Progenitor cell of endocrine pancreas (in vitro differentiated cells): ENCODE results near the gene ATG16L2. TPM values are rescaled to one million over a fixed set of nuclear protein-coding genes. Genes with fewer than 3 reads are reported as not detected.
"Not testable (repeated sequence)": the region's sequence is repeated elsewhere in the genome, so short reads cannot be mapped to it uniquely, and the experiment has no call there.

Experiments
- DNase-seq: peaks from one replicate; pipeline ENCODE4 v3.0.0; 2021; ENCODE audit warnings: low spot score; ENCODE audit not compliant: unreplicated experiment
- H3K27ac Mint-ChIP-seq: 2 replicates; pipeline ENCODE4 v1.8.0; 2021; ENCODE audit warnings: mild to moderate bottlenecking, moderate library complexity, mixed read lengths
- H3K27me3 Mint-ChIP-seq: 2 replicates; pipeline ENCODE4 v1.8.0; 2021; ENCODE audit warnings: mixed read lengths
- H3K36me3 Mint-ChIP-seq: 2 replicates; pipeline ENCODE4 v1.8.0; 2022; ENCODE audit warnings: mixed read lengths; ENCODE audit not compliant: insufficient read depth
- H3K4me1 Mint-ChIP-seq: 2 replicates; pipeline ENCODE4 v1.8.0; 2021; ENCODE audit warnings: low read depth, mixed read lengths
- H3K4me3 Mint-ChIP-seq: 2 replicates; pipeline ENCODE4 v1.8.0; 2021; ENCODE audit warnings: low read depth, mild to moderate bottlenecking, moderate library complexity, mixed read lengths
- H3K9me3 Mint-ChIP-seq: 2 replicates; pipeline ENCODE4 v1.8.0; 2021; ENCODE audit warnings: low read depth, mixed read lengths
- CTCF ChIP-seq: fragments of 200-600 bp; sonication (generic); IDR thresholded peaks from one replicate; pipeline ENCODE4 v1.5.0; 2021; ENCODE audit warnings: antibody characterized with exemption, mild to moderate bottlenecking; ENCODE audit not compliant: unreplicated experiment
- total RNA-seq: library from RNA; stranded (reverse); gene quantifications from 2 replicates; pipeline ENCODE4 v1.2.1, GENCODE V29; 2021

Gene ATG16L2
- total RNA-seq, 1 donor from 2014 or later = 43.9 TPM

DNA sequence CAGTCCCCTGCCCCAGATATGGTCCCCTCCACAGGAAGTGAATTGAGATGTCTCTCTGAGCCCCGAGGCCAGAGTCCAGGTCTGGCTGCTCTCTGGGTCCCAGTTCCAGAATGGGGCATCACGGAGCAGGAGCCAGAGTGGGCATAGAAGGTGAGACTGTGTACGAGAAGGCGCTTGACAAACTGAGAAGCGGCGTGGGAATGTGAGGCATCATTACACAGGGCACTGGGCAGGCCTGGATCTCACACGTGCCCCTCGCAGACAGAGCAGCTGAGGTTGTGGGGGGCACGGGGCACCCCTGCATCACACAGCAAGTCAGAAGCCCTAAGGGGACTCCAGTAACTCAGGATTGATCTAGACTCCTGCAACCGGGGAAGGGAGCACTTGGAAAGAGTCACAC is 29.5 kb upstream of the ATG16L2 start:
- TF ChIP-seq CTCF = no peak
- H3K4me1 Mint-ChIP-seq = peaks cover 57% of the 10 kb centered on the region
- peak overlapping the region; percentile 96 for H3K27ac Mint-ChIP-seq
- no peaks in the 10 kb centered on the region for H3K36me3 Mint-ChIP-seq
- DNase-seq = no peak
- H3K27me3 Mint-ChIP-seq = no peaks in the 10 kb centered on the region
- no peaks in the 10 kb centered on the region for H3K9me3 Mint-ChIP-seq
- H3K4me3 Mint-ChIP-seq = no peak overlapping the region

DNA sequence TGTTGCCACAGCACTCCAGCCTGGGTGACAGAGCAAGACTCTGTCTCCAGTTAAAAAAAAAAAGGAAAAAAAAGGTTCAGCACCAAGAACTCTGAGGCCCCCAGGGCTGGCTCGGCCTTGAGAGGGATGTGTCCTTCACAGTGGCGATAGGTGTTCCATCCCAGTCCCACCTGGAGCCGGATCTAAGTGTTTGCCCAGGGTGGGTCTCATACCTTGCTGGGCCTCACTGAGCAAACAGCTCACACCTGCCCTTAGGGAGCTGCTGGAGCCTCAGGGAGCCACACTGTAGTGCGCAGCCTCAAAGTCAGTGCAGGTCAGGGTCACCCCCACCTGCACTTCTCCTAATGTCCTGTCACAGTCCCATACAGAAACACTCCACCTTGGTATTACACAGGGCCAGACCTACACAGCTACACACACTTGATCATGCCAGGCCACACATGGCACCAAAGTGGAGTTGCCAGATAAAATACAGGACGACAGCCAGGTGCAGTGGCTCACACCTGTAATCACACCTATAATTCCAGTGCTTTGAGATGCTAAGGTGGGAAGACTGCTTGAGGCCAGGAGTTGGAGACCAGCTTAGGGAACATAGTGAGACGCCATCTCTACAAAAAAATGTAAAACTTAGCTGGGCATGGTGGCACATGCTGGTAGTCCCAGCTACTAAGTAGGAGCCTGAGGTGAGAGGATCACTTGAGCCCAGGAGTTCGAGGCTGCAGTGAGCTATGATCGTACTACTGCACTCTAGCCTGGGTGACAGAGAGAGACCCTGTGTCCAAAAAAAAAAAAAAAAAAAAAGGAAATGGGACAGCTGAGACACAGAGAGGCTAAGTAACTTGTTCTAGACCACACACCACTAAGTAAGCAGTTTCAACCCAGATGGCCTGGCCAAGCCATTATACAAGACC is 27.7 kb upstream of the ATG16L2 start:
- Mint-ChIP-seq H3K27ac (peak overlapping the region; percentile 99), H3K27me3 (no peaks in the 10 kb centered on the region), H3K36me3 (no peaks in the 10 kb centered on the region), H3K9me3 (no peaks in the 10 kb centered on the region), H3K4me3 (peak overlapping the region; percentile 33), H3K4me1 (peaks cover 48% of the 10 kb centered on the region)
- TF ChIP-seq CTCF = no peak
- peak; percentile 60 for DNase-seq

- Mint-ChIP-seq H3K27ac (peak overlapping the region; percentile 99), H3K9me3 (no peaks in the 10 kb centered on the region), H3K4me3 (peak overlapping the region; percentile 44), H3K27me3 (no peaks in the 10 kb centered on the region), H3K4me1 (peaks cover 42% of the 10 kb centered on the region), H3K36me3 (no peaks in the 10 kb centered on the region)
- DNase-seq = peak; percentile 47
- peak; percentile 50 for TF ChIP-seq CTCF
Observed at GRCh38 chr11:72787216-72788104, 26.8 kb upstream of the ATG16L2 start.

- H3K4me3 Mint-ChIP-seq = no peak overlapping the region
- H3K27ac Mint-ChIP-seq = peak overlapping the region; percentile 99
- no peak for DNase-seq
- TF ChIP-seq CTCF = no peak
- no peaks in the 10 kb centered on the region for H3K27me3 Mint-ChIP-seq
- H3K9me3 Mint-ChIP-seq = no peaks in the 10 kb centered on the region
- no peaks in the 10 kb centered on the region for H3K36me3 Mint-ChIP-seq
- peaks cover 34% of the 10 kb centered on the region for H3K4me1 Mint-ChIP-seq
Observed at GRCh38 chr11:72788241-72788640, 26.0 kb upstream of the ATG16L2 start.

- Mint-ChIP-seq H3K27ac (no peak overlapping the region), H3K4me1 (peaks cover 37% of the 10 kb centered on the region), H3K9me3 (no peaks in the 10 kb centered on the region), H3K4me3 (no peak overlapping the region), H3K27me3 (no peaks in the 10 kb centered on the region), H3K36me3 (no peaks in the 10 kb centered on the region)
- TF ChIP-seq CTCF = no peak
- DNase-seq = no peak
Observed at GRCh38 chr11:72789493-72790131, 24.6 kb upstream of the ATG16L2 start.

DNA sequence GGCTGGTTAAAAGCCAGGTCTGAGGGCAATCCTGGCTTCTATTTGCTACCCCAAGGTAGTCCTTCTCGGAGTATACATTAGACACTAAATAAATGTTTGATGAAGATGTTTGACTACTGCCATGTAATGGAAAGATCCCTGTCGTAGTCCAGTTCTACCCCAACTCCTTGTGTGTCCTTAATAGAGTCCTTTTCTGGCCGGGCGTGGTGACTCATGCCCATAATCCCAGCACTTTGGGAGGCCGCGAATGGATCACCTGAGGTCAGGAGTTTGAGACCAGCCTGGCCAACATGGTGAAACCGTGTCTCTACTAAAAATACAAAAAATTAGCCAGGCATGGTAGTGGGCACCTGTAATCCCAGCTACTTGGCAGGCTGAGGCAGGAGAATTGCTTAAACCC is 23.0 kb upstream of the ATG16L2 start:
- H3K4me1 Mint-ChIP-seq = peaks cover 29% of the 10 kb centered on the region
- DNase-seq, H3K27me3 Mint-ChIP-seq, H3K27ac Mint-ChIP-seq, H3K9me3 Mint-ChIP-seq, H3K36me3 Mint-ChIP-seq, H3K4me3 Mint-ChIP-seq: not testable (repeated sequence)
